Ishikawa (cell line): ENCODE results near the gene S100A16.

Source experiments
- EP300 ChIP-seq: IDR thresholded peaks from 2 replicates; pipeline ENCODE4 v1.6.1; 2012; ENCODE audit warnings: borderline replicate concordance
- ZBTB7A ChIP-seq: IDR thresholded peaks from 2 replicates; pipeline ENCODE4 v1.6.1; 2012; ENCODE audit warnings: low read depth

DNA sequence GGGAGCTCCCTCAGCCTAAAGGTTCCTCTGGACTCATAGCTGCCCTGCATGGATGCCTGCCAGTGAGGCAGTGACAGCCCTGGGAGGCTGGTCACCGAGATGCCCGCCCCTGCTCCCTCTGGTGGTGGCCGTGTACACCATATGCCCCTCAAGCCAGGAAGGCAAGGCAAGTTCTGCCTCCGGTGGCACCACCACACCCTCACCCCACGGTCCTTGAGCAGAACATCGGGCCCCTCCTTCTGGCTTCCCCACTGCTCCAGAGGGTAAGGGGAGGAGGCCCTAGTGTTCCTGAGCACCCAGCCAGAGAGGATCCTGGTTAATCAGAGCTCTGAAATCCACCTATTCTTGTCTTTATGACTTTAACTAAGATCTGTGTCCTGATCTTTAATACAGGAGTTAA is 4.7 kb upstream of the S100A16 start:
- TF ChIP-seq EP300 (no peak), ZBTB7A (no peak)
